SKM-1 (cell line): Measurements from ENCODE around the gene C1QTNF7.

Experiments used
- DNase-seq: peaks from one replicate; lab custom pipeline; 2025; ENCODE audit not compliant: unreplicated experiment; lab: John Stamatoyannopoulos, UW

The C1QTNF7 gene

GRCh38 chr4:15413623-15414019 is 14.2 kb upstream of the C1QTNF7 start:
- DNase-seq = no peak

- DNase-seq = peak; percentile 23
These were observed 13.2 kb upstream of the C1QTNF7 start for GRCh38 chr4:15414551-15415091.

GRCh38 chr4:15416357-15417232 is 11.2 kb upstream of the C1QTNF7 start:
- DNase-seq = peak; percentile 37

- DNase-seq = no peak
These were observed 10.6 kb upstream of the C1QTNF7 start for GRCh38 chr4:15417233-15417660.

GRCh38 chr4:15418956-15419355 is 8.9 kb upstream of the C1QTNF7 start:
- no peak for DNase-seq

- DNase-seq = no peak
These were observed 7.2 kb upstream of the C1QTNF7 start for GRCh38 chr4:15420642-15421041.

GRCh38 chr4:15423285-15423711 is 4.5 kb upstream of the C1QTNF7 start:
- DNase-seq = no peak

- DNase-seq = no peak
These were observed 2.3 kb upstream of the C1QTNF7 start for GRCh38 chr4:15425520-15425919.

GRCh38 chr4:15427161-15427560 is 672 bp upstream of the C1QTNF7 start:
- DNase-seq = no peak

GRCh38 chr4:15428611-15429010 is 778 bp downstream of the C1QTNF7 start:
- DNase-seq = no peak

GRCh38 chr4:15434091-15434490 is 6.3 kb downstream of the C1QTNF7 start:
- DNase-seq = no peak

- no peak for DNase-seq
These were observed 6.8 kb downstream of the C1QTNF7 start for GRCh38 chr4:15434676-15435075.

GRCh38 chr4:15436513-15436912 is 8.7 kb downstream of the C1QTNF7 start:
- no peak for DNase-seq

GRCh38 chr4:15438939-15439524 is 11.2 kb downstream of the C1QTNF7 start:
- DNase-seq = no peak

GRCh38 chr4:15443371-15444160 is 15.7 kb downstream of the C1QTNF7 start:
- DNase-seq = no peak

GRCh38 chr4:15444276-15444675 is 16.4 kb downstream of the C1QTNF7 start:
- DNase-seq = no peak

GRCh38 chr4:15444879-15445547 is 17.2 kb downstream of the C1QTNF7 start:
- no peak for DNase-seq

- peak; percentile 53 for DNase-seq
These were observed 23.5 kb downstream of the C1QTNF7 start for GRCh38 chr4:15451181-15451865.

GRCh38 chr4:15451866-15452765 is 24.3 kb downstream of the C1QTNF7 start:
- DNase-seq = no peak
